Measurements from ENCODE around the gene DOLPP1. TPM values are rescaled to one million over a fixed set of nuclear protein-coding genes. Genes with fewer than 3 reads are reported as not detected.

DOLPP1 gene
- total and polyA plus RNA-seq, 2 of the 8 experiments (the other 6 are each of a cell fraction or from before 2014, with no cell fraction given): 36.0 to 45.3 TPM

DNA sequence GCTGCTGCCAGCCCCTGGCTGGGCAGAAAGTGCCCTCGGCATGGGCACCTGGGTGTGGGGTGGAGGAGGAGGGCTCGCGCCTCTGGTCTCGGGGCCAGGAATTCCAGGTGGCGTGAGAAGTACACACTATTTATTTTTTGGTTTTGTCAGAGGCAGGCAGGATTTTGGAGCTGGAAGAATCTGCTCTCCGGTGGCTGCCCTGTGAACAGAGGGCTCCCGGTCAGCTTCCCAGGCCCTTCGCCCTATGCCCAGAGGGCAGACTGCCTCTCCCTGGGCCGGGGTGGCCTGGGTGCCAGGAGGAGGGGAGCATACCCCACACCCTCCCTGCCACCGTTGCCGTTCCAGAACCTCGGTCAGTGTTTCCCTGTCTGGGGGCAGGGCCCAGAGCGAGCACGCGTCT lies 8.3 kb downstream of the DOLPP1 start:
- H2AK5ac ChIP-seq (ENCODE audit: low read depth, low read length): no peak overlapping the region
- H3K4me1 ChIP-seq (replicated peaks in 1 of 4; ENCODE audit: control insufficient read depth in 3 of 4, insufficient read depth in 4 of 4, low read length in 3 of 4): no peaks in the 10 kb centered on the region
- H3K9me3 ChIP-seq (ENCODE audit: insufficient read depth in 2 of 2, low read depth in 1 of 2, low read length in 1 of 2): no peaks in the 10 kb centered on the region
- H4K20me1 ChIP-seq (replicated peaks in 1 of 2; ENCODE audit: control insufficient read depth in 1 of 2, insufficient read depth in 2 of 2, low read length in 2 of 2): peaks cover 0 to 9% of the 10 kb centered on the region in 2 experiments
- H2BK120ac ChIP-seq (replicated peaks; ENCODE audit: low read depth, low read length): no peak overlapping the region
- peaks cover 0 to 2% of the 10 kb centered on the region in 2 experiments; a peak in 1 of 4 replicates for H3K79me2 ChIP-seq (ENCODE audit: control insufficient read depth in 1 of 2, insufficient read depth in 2 of 2, low read length in 2 of 2)
- H3K23ac ChIP-seq (ENCODE audit: insufficient read length): no peak overlapping the region
- FAIRE-seq (no peak), DNase-seq (ENCODE audit: low read depth in 1 of 2, low spot score in 2 of 2) (no peak)
- ChIA-PET CTCF (ENCODE audit: partially characterized antibody) (interaction anchor here (2.2 to 2.5 kb wide), 2 partner anchors 11 to 14 kb away, joined by 5 to 7 read pairs; no protein-coding TSS in a partner anchor), POLR2A (ENCODE audit: partially characterized antibody) (interaction anchor here (2.2 to 4.7 kb wide), 2 partner anchors 9 kb away, joined by 6 to 22 read pairs; partner anchors contain the start of gene DOLPP1)
- 94% methylated on average over 14 of the region's 15 CpGs; no CpG with 5 or more reads in 1 of the 2 experiments for WGBS, 2 experiments (ENCODE audit: extremely low coverage in 1 of 2, insufficient coverage in 1 of 2, insufficient read length in 1 of 2, insufficient replicate concordance in 2 of 2, low coverage in 1 of 2, low lambda C conversion rate in 2 of 2, missing lambda C conversion rate in 1 of 2)
- H3K14ac ChIP-seq (ENCODE audit: insufficient read length): no peak overlapping the region
- peaks cover 3% of the 10 kb centered on the region for H3K79me1 ChIP-seq (ENCODE audit: low read depth, low read length)
- H3K56ac ChIP-seq (replicated peaks; ENCODE audit: insufficient read length, low read depth, low read length): no peak overlapping the region
- no peak overlapping the region for H2BK20ac ChIP-seq (ENCODE audit: low read length)
- no peak overlapping the region for H3K4me3 ChIP-seq (ENCODE audit: extremely low read depth in 1 of 4, insufficient read depth in 2 of 4, low read depth in 3 of 4, low read length in 4 of 4)
- H4K91ac ChIP-seq (replicated peaks; ENCODE audit: insufficient read length, low read length): no peak overlapping the region
- H3K36me3 ChIP-seq (ENCODE audit: control insufficient read depth in 2 of 4, insufficient read depth in 4 of 4, low read length in 3 of 4): peaks cover 12 to 43% (median 27%) of the 10 kb centered on the region in 4 experiments
- H3K9ac ChIP-seq (replicated peaks in 1 of 4; ENCODE audit: extremely low read depth in 1 of 4, low read depth in 3 of 4, low read length in 3 of 4): no peak overlapping the region
- H2BK12ac ChIP-seq (ENCODE audit: low read depth, low read length): no peak overlapping the region
- no peak overlapping the region; the same call in 1 of the 2 replicates for H4K8ac ChIP-seq (ENCODE audit: extremely low read depth, insufficient read depth, low read length)
- H3K4me2 ChIP-seq (ENCODE audit: insufficient read depth in 1 of 2, low read depth in 2 of 2, low read length in 2 of 2): no peak overlapping the region
- H3K23me2 ChIP-seq (ENCODE audit: low read depth, low read length): no peaks in the 10 kb centered on the region
- H3K27ac ChIP-seq (ENCODE audit: low read depth, low read length): no peak overlapping the region
- no peak overlapping the region for H2BK5ac ChIP-seq (ENCODE audit: low read depth, low read length)
- no peak overlapping the region for H3K18ac ChIP-seq (ENCODE audit: extremely low read depth, low read length)
- H3K4ac ChIP-seq (replicated peaks; ENCODE audit: insufficient read length, low read depth, low read length): no peak overlapping the region
- H3K27me3 ChIP-seq (replicated peaks in 1 of 4; ENCODE audit: control insufficient read depth in 3 of 4, extremely low read depth in 1 of 4, insufficient read depth in 3 of 4, low read length in 3 of 4): no peaks in the 10 kb centered on the region
- H2AFZ ChIP-seq (ENCODE audit: low read length): no peak overlapping the region
- no peak overlapping the region for H4K5ac ChIP-seq (ENCODE audit: insufficient read length, low read depth, low read length)
- no peak overlapping the region for H2BK15ac ChIP-seq (ENCODE audit: low read length)
- TF ChIP-seq SAP30 (IDR thresholded peaks at IDR 0.05; ENCODE audit: insufficient read depth, insufficient replicate concordance, low read length) (no peak), TEAD4 (IDR thresholded peaks at IDR 0.05; ENCODE audit: low read depth, low read length) (no peak)

Measured in H1 (cell line).